ENCODE results near the gene RIN2.
"Not testable (repeated sequence)": the region's sequence is repeated elsewhere in the genome, so short reads cannot be mapped to it uniquely, and the experiment has no call there.

RIN2 gene

DNA sequence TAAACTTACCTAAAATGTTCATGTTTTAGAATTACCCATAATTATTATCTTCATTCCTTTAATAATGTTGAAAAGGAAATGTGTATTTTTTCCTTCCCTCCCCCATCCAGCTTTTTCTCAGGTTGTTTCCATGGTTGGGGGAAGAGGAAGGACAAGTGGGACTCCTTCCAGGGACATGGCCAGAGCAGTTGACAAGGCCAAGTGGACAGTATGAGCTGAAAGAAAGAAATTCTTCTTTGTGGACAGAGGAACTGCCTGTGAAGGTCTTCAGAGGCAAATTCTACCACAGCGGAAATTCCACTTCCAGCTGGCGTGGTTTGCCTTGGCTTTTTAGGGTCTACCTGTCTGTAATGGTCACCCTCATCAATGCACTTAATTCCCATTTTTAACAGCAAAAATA is 33.8 kb downstream of the RIN2 start:
- no peak for DNase-seq

- no peak for DNase-seq
Observed at GRCh38 chr20:19793716-19794115, 35.7 kb downstream of the RIN2 start.

- DNase-seq = no peak
Observed at GRCh38 chr20:19794941-19795340, 36.9 kb downstream of the RIN2 start.

- no peak for DNase-seq
Observed at GRCh38 chr20:19799325-19799724, 41.3 kb downstream of the RIN2 start.

GRCh38 chr20:19802099-19802491 is 44.0 kb downstream of the RIN2 start:
- DNase-seq = no peak

GRCh38 chr20:19802492-19803158 is 44.6 kb downstream of the RIN2 start:
- peak; percentile 55 to 84 for DNase-seq

DNA sequence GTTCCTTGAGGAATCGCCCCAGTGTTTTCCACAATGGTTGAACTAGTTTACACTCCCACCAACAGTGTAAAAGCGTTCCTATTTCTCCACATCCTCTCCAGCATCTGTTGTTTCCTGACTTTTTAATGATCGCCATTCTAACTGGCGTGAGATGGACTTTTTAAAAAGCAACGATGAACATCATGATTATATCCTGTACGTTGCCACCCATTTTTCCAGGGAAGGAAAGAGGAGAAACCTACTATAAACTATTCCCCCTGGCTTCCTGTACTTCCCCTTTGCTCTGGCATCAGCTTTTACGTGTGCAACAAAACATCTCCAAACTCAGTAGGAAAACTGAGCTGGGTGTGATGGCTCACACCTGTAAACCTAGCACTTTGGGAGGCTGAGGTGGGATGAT is 48.2 kb downstream of the RIN2 start:
- DNase-seq = not testable (repeated sequence)

GRCh38 chr20:19806806-19807190 is 48.7 kb downstream of the RIN2 start:
- no peak for DNase-seq

GRCh38 chr20:19807191-19807945 is 49.3 kb downstream of the RIN2 start:
- DNase-seq = no peak
